ENCODE measurements around the gene MOB3A.

GRCh38 chr19:2077398-2077797 lies 18.7 kb downstream of the MOB3A start:
- TF ChIP-seq EZH2phosphoT487 (IDR thresholded peaks at IDR 0.05; ENCODE audit: low read depth, severe bottlenecking, unreplicated experiment) (no peak), CTCF (IDR thresholded peaks at IDR 0.05; ENCODE audit: poor library complexity) (no peak), EZH2 (IDR thresholded peaks at IDR 0.05; ENCODE audit: borderline replicate concordance) (no peak)
